GM21737 (cell line): ENCODE data around the gene UNC13B.

Experiments used
- ATAC-seq: cut with Tn5 transposase; IDR thresholded peaks from one replicate; pipeline ENCODE4 v1.9.1; 2021; ENCODE audit warnings: mild to moderate bottlenecking, moderate library complexity; ENCODE audit not compliant: unreplicated experiment

Gene UNC13B

DNA sequence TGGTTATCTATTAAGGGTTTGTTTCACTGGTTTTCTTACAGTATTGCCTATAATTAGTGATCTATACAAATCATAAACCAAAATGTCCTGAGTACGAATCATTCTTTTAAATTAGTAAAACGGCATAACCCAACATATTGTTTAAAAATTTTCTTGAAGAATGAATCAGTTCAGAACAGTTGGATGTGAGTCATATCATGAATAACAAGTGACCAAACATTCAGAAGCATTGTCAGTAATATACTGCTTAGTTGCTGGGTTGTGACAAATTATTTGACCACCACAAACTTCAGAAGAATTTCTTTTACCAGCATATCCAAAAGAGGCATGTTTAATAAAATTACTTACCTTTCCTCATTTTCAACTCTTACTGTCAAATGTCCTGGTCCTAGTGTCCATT lies 111.2 kb downstream of the UNC13B start:
- ATAC-seq, result no peak

DNA sequence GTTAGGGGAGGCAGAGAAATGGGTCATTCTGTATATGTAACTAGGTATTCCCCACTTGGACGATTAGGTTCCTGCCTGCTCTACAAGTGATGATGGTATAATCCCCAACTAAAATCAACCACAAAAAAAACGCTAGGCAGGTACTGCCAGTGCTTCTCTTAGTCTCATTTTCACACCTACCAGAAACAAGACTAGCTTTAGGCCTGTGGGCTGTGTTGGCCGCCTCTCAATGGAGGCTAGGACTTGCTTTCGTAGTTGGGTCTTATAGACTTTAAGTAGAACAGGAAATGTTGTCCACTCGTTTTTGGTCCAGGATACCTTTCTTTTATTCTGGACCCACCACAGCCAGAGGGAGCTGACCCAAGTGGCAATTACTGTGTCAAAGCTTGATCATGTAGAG lies 111.8 kb downstream of the UNC13B start:
- no peak for ATAC-seq

DNA sequence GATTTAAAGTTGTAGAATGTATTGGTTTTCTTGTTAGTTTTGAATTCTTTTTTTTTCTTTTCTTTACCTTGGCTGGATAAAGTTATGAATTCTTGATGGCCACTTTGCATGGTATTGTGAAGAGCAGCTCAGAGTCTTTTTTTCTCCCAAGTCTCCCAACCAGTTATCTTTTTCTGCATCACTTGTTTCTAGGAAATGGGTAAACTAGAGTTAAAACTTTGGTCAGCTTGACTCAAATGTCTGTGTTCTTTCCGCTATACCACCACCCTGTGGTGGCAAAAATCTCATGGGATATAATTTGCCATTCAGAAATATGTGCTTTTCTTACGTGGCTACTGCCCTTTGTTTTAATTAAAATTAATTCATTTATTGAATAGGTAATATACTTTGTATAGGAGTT lies 113.2 kb downstream of the UNC13B start:
- no peak for ATAC-seq

DNA sequence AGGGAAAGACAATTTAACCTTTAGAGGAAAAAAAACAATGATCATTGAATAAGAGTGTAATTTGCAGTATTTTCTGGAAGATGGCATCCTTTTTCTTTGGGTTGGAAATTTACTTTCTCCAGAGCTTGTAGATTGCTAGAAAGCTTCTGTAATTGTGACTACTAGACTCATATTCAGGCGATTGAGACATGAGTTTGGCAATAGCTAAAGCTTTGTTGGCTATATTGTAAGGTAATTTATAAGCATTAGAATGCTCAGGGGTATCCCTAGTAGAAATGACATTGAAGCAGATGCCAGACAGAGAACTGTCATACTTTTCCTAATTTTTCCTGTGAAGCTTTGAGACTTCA lies 115.3 kb downstream of the UNC13B start:
- ATAC-seq, result no peak

DNA sequence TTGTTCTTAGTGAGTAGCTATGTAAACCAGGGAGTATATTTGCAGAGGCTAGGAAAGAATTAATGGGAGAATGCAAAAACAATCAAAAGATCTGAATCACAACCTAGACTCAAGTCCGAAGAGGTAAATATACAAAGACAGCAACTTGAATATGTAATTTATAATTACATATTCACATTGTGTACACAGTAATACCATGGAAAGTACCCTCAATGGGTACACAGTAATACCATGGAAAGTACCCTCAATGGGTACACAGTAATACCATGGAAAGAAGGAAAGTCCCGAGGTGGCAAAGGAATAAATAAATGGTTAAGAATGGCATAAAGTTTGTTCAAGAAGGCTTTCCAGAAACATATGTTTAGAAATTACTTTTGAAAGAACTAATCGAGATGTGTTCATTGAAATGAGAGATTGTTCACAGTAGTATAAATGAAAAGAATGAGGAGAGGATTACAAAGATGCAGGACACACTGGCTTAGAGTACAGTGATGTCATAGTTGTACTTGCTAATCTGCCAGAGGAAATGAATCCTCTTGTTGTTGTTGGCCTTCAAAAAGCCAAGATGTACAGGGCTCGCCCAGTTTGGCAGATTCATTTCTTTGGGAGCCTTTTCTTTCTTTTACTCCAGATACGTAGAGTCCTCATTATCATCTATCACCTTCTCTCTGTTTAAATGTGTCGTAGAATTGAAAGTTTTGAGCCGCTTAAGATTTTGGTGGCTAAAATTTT lies 116.0 kb downstream of the UNC13B start:
- ATAC-seq, result no peak

DNA sequence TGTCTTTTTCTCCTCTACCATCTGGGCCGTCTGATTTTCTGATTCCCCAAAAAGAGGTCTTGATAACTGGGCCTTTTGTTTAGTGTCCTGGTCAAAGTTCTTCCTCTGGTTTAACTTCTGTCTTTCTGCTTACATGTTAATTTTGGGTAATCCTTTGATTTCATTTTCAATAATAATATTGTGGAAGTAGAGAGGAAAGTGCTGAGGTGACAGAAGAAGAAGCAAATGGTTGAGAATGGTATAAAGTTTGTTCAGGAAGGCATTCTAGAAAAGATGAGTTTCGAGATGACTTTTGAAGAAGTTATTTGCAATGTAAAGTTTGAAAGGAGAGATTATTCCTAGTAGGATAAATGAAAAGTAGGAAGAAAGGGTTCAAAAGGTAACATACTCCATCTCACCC lies 118.1 kb downstream of the UNC13B start:
- no peak for ATAC-seq

DNA sequence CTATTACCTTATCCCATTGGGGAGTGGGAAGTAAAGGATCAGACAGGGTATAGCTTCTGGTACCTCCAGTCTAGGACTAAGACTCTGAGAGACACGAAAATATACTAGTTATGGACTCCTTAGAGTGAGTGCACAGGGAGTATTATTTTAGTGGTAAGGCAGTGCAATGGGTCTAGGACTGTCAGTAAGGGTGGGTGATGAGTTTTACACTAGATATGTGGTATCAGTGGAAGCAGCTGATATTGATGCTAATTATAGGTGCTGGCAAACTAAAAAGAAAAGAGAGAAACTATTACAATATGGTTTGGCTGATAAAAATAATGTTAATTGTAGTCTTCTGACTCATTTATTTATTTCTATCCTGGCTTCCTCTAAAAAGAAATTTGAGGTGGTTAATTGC lies 118.6 kb downstream of the UNC13B start:
- ATAC-seq, result no peak

DNA sequence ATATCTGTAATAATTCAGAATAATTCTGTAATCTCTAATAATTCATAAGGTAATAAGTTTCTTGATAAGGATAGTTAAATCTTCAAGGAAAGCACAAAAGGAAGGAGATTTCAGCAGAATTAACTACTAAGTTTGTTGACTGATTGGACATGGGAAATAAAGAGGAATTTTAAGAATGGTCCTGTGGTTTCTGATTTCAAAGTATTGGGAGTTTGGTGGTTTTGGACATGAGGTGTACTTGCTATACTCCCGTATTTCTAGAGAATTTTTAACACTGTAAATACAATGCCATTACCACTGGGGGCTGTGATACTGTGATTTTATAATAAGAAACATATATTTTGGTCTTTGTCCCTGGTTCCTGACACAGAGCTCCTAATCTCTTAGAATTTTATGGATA lies 123.9 kb downstream of the UNC13B start:
- ATAC-seq, result no peak

DNA sequence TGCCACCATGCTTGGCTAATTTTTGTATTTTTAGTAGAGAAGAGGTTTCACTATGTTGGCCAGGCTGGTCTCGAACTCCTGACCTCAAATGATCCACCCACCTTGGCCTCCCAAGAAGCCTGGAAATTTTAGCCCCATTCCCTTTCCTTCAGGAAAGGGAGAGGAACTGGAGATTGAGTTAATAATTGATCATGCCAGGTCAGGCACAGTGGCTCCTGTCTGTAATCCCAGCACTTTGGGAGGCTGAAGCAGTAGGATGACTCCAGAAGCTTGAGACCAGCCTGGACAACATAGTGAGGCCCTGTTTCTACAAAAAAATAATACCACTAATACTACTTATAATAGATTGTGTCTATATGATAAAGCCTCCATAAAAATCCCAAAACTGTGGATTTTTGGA lies 124.6 kb downstream of the UNC13B start:
- ATAC-seq, result no peak

DNA sequence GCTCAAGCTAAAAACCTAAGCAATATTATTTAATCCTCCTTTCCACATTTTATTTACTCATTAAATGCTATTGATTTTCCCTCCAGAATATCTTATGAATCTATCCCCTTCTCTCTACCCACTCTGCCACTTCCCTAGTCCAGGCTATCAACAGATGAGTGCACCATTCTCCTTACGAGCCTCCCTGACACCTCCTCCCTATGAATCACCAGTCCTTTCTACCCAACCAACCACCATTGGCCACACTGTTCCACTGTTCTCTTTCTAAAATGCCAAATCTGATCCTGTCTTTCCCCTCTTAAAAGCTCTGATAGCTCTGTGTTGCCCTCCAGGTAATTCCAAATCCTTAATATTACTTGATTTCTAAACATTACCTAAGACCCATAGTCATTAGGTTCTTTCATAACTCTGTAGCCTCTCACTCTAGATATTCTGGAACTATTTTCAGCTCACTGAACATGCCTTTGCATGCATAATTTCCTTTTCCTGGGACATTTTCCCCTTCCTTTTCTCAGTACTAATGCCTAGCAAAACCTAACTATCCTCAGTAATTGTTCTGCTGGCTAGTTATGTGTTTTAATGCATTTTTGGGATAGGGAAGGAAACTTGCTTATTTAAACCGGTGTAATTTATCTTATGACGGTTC lies 126.3 kb downstream of the UNC13B start:
- ATAC-seq, result no peak

DNA sequence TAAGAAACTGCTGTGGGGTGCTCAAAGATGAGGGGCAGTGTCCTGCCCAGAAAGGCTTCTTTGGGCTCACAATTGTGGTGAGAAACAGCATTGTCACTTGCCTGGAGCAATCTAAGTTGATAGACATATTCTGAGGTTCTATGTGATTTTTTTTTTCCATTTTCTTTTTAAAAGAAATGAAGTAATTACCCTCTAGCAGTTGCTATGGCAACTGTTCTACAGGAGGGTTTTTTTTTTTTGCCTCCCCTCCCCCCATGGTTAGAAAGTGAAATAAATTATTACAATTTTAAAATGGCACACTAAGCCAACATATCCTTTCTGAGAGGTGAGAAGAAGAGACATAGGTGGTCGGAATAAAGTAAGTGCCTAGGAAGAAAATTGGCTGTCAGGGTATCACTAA lies 127.0 kb downstream of the UNC13B start:
- no peak for ATAC-seq

DNA sequence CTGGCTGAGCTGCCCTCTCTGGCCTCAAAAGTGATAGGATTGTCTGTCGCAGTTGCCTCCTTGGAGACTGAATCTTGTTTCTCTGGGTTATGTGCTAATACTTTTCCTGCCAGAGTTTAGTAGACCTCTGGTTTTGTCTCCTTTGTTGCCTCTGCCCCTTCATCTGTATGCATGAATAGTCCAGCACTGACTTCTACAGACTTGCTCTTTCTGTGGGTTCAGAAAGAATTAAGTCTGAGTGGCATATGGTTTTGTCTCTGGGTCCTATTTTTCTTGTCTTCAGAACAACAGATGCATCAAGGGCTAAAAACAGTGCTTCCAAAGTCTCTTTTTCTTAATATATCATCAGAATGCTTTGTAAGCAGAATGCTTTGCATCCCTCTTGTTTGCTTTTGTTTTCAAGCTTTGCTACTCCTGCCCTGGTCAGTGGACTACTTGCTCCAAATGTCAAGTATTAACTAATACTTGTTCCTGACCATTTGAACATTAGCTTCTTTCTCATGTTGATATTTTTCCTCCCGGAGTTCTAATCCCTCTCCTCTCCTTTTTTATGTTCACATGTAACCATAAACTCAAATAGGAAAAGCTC lies 131.7 kb downstream of the UNC13B start:
- ATAC-seq, result no peak

DNA sequence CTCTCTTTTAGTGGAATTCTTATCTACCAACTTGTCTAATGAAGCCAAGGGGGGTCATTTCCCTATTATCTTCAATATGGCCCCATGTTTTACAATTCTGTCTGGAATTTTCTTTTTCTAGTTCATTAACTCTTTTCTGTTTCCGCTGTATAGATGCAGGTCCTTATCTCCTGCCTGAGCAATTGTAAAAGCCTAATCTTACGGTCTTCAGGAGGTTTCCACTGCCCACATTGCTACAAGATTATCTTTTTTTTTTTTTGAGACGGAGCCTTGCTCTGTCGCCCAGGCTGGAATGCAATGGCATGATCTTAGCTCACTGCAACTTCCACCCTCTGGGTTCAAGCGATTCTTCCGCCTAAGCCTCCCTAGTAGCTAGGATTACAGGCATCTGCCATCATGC lies 132.3 kb downstream of the UNC13B start:
- ATAC-seq, result no peak

DNA sequence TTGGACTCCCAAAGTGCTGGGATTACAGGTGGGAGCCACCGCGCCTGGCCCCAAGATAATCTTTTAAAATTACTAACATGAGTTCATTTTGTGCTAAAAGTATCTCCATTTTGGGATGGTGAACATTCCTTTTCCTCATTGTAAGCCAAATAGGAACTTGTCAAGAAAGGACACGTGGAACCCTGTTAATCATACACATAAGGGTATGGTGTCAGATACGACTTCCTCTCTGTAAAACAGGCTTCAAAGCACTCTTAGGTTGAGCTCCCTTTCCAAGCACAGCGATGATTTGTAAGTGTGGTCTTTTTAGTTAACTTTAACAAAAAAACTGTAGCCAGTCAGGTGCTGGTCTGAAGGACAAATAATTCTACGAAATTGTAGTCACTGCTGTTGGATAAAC lies 132.7 kb downstream of the UNC13B start:
- no peak for ATAC-seq

DNA sequence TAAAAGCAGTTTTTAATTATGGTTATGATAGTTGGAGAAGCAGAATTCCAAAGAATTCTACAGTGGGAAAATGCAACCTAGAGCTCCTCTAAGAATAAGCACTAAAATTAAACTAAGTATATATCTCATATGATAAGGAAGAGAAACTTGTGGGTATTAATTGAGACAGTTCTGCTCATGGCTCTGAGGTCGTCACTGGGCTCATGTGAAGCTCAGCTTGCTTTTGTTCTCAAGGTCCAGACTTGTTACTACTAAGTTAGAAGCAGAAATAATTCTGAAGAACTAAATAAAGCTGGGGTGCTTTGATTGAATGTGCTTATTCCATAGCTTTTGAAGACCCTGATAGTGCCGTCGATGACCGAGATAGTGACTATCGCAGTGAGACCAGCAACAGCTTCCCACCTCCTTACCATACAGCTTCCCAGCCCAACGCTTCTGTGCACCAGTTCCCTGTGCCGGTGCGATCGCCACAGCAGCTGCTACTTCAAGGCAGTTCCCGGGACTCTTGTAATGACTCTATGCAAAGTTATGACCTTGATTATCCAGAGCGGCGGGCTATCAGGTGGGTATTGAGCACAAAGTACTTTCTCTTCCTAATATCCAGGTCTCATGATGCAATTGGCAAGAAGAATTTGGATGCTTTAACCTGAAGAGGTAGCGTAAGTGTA lies 133.7 kb downstream of the UNC13B start:
- no peak for ATAC-seq

DNA sequence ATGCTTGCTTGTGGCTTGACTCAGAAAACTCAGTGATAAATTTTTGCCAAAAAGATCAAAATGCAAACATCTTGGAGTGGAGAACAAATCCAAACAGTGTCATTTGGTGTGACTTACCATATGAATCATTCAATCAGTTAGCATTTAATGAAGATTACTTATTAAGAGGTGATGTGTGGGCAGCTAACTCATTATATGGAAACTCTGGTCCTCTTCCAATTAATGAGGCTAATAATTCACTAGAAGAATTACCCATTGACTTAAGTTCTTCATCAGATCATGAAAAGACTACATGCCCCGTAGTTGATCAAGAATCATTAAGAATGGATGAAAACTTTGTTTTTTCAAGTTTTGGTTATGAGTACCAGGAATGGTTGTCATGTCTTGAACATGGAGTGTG lies 141.8 kb downstream of the UNC13B start:
- ATAC-seq, result no peak

DNA sequence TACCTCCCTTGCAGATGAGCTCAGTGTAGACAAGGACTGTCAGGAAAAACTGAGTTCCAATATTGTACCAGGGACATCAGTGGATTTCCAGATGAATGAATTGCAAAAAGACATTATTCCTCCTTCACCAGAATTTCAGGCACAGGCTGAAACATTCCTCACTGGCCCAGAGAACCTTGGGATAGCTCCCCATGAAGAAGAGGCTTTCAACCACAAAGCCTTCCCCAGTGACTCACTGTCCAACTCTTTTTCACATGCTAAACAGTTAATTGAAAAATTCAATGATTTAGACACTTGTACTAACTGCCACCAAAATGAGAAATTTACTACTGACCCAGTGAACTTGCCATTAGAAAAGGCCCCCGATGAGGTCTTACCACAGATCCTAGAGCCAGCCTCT lies 144.5 kb downstream of the UNC13B start:
- ATAC-seq, result no peak

DNA sequence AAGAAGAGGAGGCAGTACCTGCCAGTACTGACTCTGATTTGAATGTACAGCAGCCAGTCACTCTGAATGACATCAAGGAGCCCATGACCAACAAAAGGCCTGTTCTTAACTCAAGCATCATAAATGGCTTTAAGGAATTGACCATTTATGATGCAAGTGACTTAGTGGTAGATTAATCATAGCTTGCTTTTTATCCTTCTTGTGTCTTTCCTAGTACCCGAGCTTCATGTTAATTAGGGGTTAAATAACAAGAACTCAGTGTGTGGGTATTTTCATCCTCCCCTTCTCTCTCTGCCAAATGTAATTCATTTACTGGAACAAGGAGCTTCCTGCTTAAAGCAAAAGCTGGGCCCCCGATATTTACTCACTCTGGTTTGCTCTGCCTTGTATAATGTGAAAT lies 146.5 kb downstream of the UNC13B start:
- ATAC-seq, result no peak

DNA sequence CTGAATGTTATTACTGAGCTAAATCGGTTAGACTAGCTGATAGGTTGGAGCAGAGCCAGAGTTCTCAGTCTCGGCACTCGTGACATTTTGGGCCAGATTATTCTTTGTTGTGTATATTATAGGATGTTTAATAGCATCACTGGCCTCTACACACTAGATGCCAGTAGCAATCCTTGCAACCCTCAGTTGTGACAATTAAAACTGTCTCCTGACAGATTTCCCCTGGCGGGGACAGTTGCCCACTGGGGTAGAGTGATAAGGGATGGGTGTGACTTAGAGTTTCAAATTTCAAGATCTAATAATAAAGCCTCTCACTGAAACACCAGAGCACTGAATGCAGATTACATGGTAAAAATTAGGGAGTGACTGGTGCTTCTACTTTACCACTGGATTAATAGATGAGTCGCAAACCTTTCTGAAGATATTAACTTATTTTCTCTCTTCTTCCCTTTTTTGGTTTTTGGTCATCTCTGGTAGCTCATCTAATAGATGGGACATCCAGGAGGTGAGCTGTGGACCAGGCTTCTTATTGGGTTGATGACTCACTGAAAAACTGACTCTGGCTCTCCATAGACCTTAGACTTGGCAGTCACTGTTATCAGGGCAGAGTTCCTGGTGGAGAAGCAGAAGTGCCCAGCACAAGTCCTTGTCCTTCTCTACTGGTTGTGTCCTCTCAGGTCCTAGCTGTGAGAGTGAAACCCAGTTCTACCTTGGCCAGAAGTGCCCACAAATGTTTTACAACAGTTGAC lies 150.3 kb downstream of the UNC13B start:
- no peak for ATAC-seq

DNA sequence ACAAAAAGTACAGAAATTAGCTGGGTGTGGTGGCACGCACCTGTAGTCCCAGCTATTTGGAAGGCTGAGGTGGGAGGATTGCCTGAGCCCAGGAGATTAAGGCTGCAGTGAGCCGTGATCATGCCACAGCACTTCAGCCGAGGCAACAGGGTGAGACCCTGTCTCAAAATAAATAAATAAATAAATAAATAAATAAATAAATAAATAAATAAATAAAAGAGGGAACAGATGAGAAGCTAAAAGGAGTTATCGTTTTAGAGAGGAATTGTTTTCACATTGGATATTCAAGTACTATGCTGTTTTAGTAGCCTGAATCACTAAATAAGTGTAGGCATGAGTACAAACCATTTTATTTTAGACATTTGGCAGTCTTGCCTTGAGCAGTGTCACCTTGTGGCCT lies 151.7 kb downstream of the UNC13B start:
- ATAC-seq, result no peak

DNA sequence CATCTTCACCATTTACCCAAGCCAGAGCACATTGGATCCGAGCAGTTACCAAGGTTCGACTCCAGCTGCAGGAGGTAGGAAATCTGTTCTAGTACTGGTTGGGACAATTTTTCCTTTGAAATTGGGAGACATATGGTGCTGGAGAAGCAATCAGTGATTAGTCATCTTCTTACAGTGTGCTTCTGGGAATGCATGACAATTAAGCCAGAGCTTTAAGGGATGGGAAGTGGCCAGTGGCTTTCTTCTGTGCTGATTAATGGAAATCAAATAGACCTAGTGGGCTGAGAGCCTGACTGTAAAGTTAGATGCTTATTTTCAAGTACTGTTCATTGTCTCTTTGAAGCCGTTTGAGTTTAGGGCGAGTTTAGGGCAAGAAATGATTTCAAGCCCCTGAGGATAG lies 152.1 kb downstream of the UNC13B start:
- ATAC-seq, result no peak
